IMR-90 (cell line): ENCODE results near the gene NUP205. TPM values are rescaled to one million over a fixed set of nuclear protein-coding genes. Genes with fewer than 3 reads are reported as not detected.

Source experiments
- ATAC-seq: fragments of 200-7000 bp; cut with Tn5 transposase; 2 replicates; pipeline ENCODE4 v1.9.1; 2020; ENCODE audit warnings: low read depth, mild to moderate bottlenecking, moderate library complexity
- BruUV-seq: library from RNA; stranded (reverse); fragments of 400-500 nt; replicated peaks from 2 replicates; lab custom pipeline; 2021; lab: Mats Ljungman, UMichigan
- CTCF ChIA-PET: fragments of 300-600 bp; formaldehyde crosslinking; extraction: SDS; loops from one replicate; lab custom pipeline; 2021; ENCODE audit warnings: antibody characterized with exemption; lab: Yijun Ruan, JAX
- POLR2A ChIA-PET: fragments of 300-600 bp; sonication (Branson Sonifier 250); formaldehyde crosslinking; loops from one replicate; lab custom pipeline; 2022; ENCODE audit warnings: antibody characterized with exemption; ENCODE audit not compliant: unreplicated experiment; lab: Charles Lee
- DNase-seq: peaks from one replicate; pipeline ENCODE4 v3.0.0; 2013
- H2AFZ ChIP-seq: replicated peaks from 2 replicates; pipeline ENCODE3; 2013; ENCODE audit warnings: low read length, mild to moderate bottlenecking; ENCODE audit not compliant: poor library complexity
- H2AK5ac ChIP-seq: 2 replicates; pipeline ENCODE4 v1.6.1; 2013; ENCODE audit warnings: low read depth, low read length, inconsistent platforms
- H2AK9ac ChIP-seq: replicated peaks from 2 replicates; pipeline ENCODE3; 2013; ENCODE audit warnings: mild to moderate bottlenecking, low read depth, low read length, moderate library complexity; ENCODE audit not compliant: poor library complexity
- H2BK120ac ChIP-seq: 2 replicates; pipeline ENCODE4 v1.6.1; 2013; ENCODE audit warnings: low read depth, low read length, inconsistent platforms
- H2BK15ac ChIP-seq: 3 replicates; pipeline ENCODE4 v1.6.1; 2013; ENCODE audit warnings: low read depth, low read length, inconsistent platforms
- H2BK20ac ChIP-seq: 2 replicates; pipeline ENCODE4 v1.6.1; 2013; ENCODE audit warnings: low read depth, mild to moderate bottlenecking, inconsistent platforms, low read length, moderate library complexity
- H2BK5ac ChIP-seq: 2 replicates; pipeline ENCODE4 v1.6.1; 2013; ENCODE audit warnings: mild to moderate bottlenecking, low read depth, low read length, inconsistent platforms; ENCODE audit not compliant: poor library complexity, severe bottlenecking
- H3K14ac ChIP-seq: replicated peaks from 2 replicates; pipeline ENCODE4 v1.6.1; 2013; ENCODE audit warnings: low read depth, low read length, inconsistent platforms
- H3K18ac ChIP-seq: 2 replicates; pipeline ENCODE4 v1.6.1; 2013; ENCODE audit warnings: low read depth, low read length, control low read depth
- H3K23ac ChIP-seq: 2 replicates; pipeline ENCODE4 v1.6.1; 2013; ENCODE audit warnings: low read depth, low read length, inconsistent platforms
- H3K27ac ChIP-seq: 2 replicates; pipeline ENCODE4 v1.5.1; 2013; ENCODE audit warnings: mild to moderate bottlenecking, control low read depth, low read length; ENCODE audit not compliant: insufficient read depth
- H3K27me3 ChIP-seq: 2 replicates; pipeline ENCODE4 v1.6.1; 2013; ENCODE audit warnings: low read length; ENCODE audit not compliant: control insufficient read depth, insufficient read depth
- H3K36me3 ChIP-seq: 2 replicates; pipeline ENCODE4 v1.6.1; 2013; ENCODE audit warnings: low read length, mixed read lengths; ENCODE audit not compliant: control insufficient read depth, insufficient read depth
- H3K4ac ChIP-seq: 2 replicates; pipeline ENCODE4 v1.6.1; 2013; ENCODE audit warnings: low read depth, low read length, inconsistent platforms
- H3K4me1 ChIP-seq: 2 replicates; pipeline ENCODE4 v1.6.1; 2013; ENCODE audit warnings: low read length, mixed read lengths; ENCODE audit not compliant: control insufficient read depth, insufficient read depth
- H3K4me2 ChIP-seq: 2 replicates; pipeline ENCODE4 v1.6.1; 2013; ENCODE audit warnings: low read depth, mild to moderate bottlenecking, control low read depth, low read length, moderate library complexity
- H3K4me3 ChIP-seq: 2 replicates; pipeline ENCODE4 v1.5.1; 2013; ENCODE audit warnings: low read depth, mild to moderate bottlenecking, control low read depth, low read length, moderate library complexity; ENCODE audit not compliant: insufficient read depth
- H3K56ac ChIP-seq: 2 replicates; pipeline ENCODE4 v1.6.1; 2013; ENCODE audit warnings: low read length, inconsistent platforms; ENCODE audit not compliant: insufficient read depth; ENCODE audit errors: extremely low read depth
- H3K79me1 ChIP-seq, 2 experiments: 2 replicates each; pipeline ENCODE4 v1.6.1; 2013; ENCODE audit warnings: low read length in 2 of 2, inconsistent platforms in 1 of 2, low read depth in 1 of 2
- H3K9ac ChIP-seq: 2 replicates; pipeline ENCODE4 v1.6.1; 2013; ENCODE audit warnings: low read depth, low read length, control low read depth
- H3K9me1 ChIP-seq: 2 replicates; pipeline ENCODE4 v1.6.1; 2013; ENCODE audit warnings: low read length, inconsistent platforms; ENCODE audit not compliant: insufficient read depth
- H3K9me3 ChIP-seq: 2 replicates; pipeline ENCODE4 v1.6.1; 2013; ENCODE audit warnings: low read length; ENCODE audit not compliant: control insufficient read depth, insufficient read depth
- H4K20me1 ChIP-seq: 2 replicates; pipeline ENCODE4 v1.6.1; 2013; ENCODE audit warnings: low read length, inconsistent platforms; ENCODE audit not compliant: insufficient read depth
- H4K5ac ChIP-seq: 2 replicates; pipeline ENCODE4 v1.6.1; 2013; ENCODE audit warnings: mild to moderate bottlenecking, low read depth, low read length, control low read depth
- H4K8ac ChIP-seq, 2 experiments: 2 replicates each; pipeline ENCODE4 v1.6.1; 2013; ENCODE audit warnings: low read depth in 2 of 2, low read length in 2 of 2, control low read depth in 1 of 2, inconsistent platforms in 1 of 2
- H4K91ac ChIP-seq: 2 replicates; pipeline ENCODE4 v1.6.1; 2013; ENCODE audit warnings: low read depth, low read length, inconsistent platforms; ENCODE audit not compliant: insufficient read depth
- FOS ChIP-seq: fragments of 150-350 bp; IDR thresholded peaks from 2 replicates; pipeline ENCODE4 v1.6.1; 2016; ENCODE audit warnings: low read depth, low read length
- RAD21 ChIP-seq: IDR thresholded peaks from 2 replicates; pipeline ENCODE4 v1.6.1; 2012; ENCODE audit warnings: low read length, improper control_type of control experiment
- dilution Hi-C: fragments of 300-500 bp; cut with HindIII; formaldehyde crosslinking; loops from one replicate; pipeline ENCODE4 v1.14.3; 2018; ENCODE audit warnings: low sequenced_read_pairs; ENCODE audit not compliant: unreplicated experiment
- in situ Hi-C: fragments of 300-500 bp; cut with MboI; formaldehyde crosslinking; loops from 3 replicates; pipeline ENCODE4 v1.14.3; 2019; ENCODE audit warnings: low sequenced_read_pairs, inconsistent platforms, mixed read lengths
- intact Hi-C: fragments of 100-400 bp; cut with micrococcal nuclease; formaldehyde crosslinking; loops from 2 replicates; pipeline ENCODE4 v1.10.0; 2022
- polyA plus RNA-seq, 3 experiments: library from polyadenylated mRNA; depleted of rRNA; stranded (reverse); fragments of >200 nt; gene quantifications; 2 replicates each; pipeline ENCODE4 v1.2.3, GENCODE V29; 2012; ENCODE audit warnings: low replicate concordance in 1 of 3
- total RNA-seq: library from RNA; depleted of rRNA; stranded (reverse); fragments of >200 nt; gene quantifications from 2 replicates; pipeline ENCODE4 v1.2.3, GENCODE V29; 2012
- TF ChIP-seq, protein P1 (sequence below): conservative IDR thresholded peaks from 2 replicates; pipeline ENCODE4 v1.5.1; 2012; ENCODE audit warnings: mild to moderate bottlenecking, low read depth, low read length, improper control_type of control experiment

Gene NUP205
- total and polyA plus RNA-seq, 2 of the 4 experiments (the other 2 are of a cell fraction): 29.5 to 84.6 TPM

DNA sequence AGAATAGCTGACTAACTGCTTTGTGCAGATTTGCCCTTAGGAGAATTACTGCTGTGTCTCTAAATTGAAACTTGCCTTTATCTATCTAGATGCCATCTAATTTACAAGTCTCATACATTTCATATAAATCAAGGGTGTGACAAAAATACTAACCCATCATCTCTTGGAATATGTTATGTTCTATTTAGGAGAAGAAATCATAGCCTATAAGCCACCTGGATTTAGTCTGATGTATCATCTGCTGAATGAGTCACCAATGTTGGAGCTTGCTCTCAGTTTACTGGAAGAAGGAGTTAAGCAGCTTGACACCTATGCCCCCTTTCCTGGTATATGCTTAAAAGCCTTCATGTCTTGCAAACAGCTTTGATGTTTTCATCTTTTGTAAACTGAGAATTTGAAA, 43.5 kb downstream of the NUP205 start:
- Histone ChIP-seq H3K14ac (no peak overlapping the region), H4K5ac (no peak overlapping the region), H3K27me3 (no peaks in the 10 kb centered on the region), H3K79me1 (no peaks in the 10 kb centered on the region; a peak in 2 of 4 replicates), H3K4me2 (no peak overlapping the region), H3K4me3 (no peak overlapping the region), H4K20me1 (no peaks in the 10 kb centered on the region), H2BK20ac (no peak overlapping the region), H3K9me1 (no peaks in the 10 kb centered on the region), H3K9me3 (no peaks in the 10 kb centered on the region), H2BK5ac (no peak overlapping the region), H3K9ac (no peak overlapping the region), H3K18ac (no peak overlapping the region), H2AK9ac (no peak overlapping the region), H2BK120ac (no peak overlapping the region), H3K4me1 (peaks cover 2% of the 10 kb centered on the region; the same call in 1 of the 2 replicates), H3K23ac (no peak overlapping the region), H4K91ac (no peak overlapping the region), H2BK15ac (no peak overlapping the region), H2AFZ (no peak overlapping the region), H2AK5ac (no peak overlapping the region), H4K8ac (no peak overlapping the region), H3K27ac (no peak overlapping the region), H3K36me3 (peaks cover 7% of the 10 kb centered on the region; the same call in 1 of the 2 replicates), H3K56ac (no peak overlapping the region), H3K4ac (no peak overlapping the region)
- no TSS peak for BruUV-seq
- POLR2A ChIA-PET: interaction anchor here (0.6 kb wide), 1 partner anchor 16 kb away, joined by 3 read pairs; no protein-coding TSS in a partner anchor
- peak; percentile 67 for DNase-seq
- ATAC-seq: peak; percentile 42; the same call in 1 of the 2 replicates
- intact Hi-C loops (loop anchor here (5.0 kb wide), 1 partner anchor 51 kb away; no protein-coding TSS in a partner anchor), in situ Hi-C loops (no loop called here), dilution Hi-C loops (no loop called here)
- TF ChIP-seq FOS: peak; percentile 33; the same call in 1 of the 2 replicates
- TF ChIP-seq RAD21: no peak
- TF ChIP-seq, protein P1, sequence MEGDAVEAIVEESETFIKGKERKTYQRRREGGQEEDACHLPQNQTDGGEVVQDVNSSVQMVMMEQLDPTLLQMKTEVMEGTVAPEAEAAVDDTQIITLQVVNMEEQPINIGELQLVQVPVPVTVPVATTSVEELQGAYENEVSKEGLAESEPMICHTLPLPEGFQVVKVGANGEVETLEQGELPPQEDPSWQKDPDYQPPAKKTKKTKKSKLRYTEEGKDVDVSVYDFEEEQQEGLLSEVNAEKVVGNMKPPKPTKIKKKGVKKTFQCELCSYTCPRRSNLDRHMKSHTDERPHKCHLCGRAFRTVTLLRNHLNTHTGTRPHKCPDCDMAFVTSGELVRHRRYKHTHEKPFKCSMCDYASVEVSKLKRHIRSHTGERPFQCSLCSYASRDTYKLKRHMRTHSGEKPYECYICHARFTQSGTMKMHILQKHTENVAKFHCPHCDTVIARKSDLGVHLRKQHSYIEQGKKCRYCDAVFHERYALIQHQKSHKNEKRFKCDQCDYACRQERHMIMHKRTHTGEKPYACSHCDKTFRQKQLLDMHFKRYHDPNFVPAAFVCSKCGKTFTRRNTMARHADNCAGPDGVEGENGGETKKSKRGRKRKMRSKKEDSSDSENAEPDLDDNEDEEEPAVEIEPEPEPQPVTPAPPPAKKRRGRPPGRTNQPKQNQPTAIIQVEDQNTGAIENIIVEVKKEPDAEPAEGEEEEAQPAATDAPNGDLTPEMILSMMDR: no peak
- CTCF ChIA-PET: interaction anchor here (0.6 to 0.8 kb wide), 2 partner anchors 20 to 428 kb away, joined by 3 to 4 read pairs; no protein-coding TSS in a partner anchor
